Measurements from ENCODE around the gene PFKFB1. TPM values are rescaled to one million over a fixed set of nuclear protein-coding genes. Genes with fewer than 3 reads are reported as not detected.

The PFKFB1 gene
- total and polyA plus RNA-seq, 2 of the 13 experiments (the other 11 are each of a cell fraction or from before 2014, with no cell fraction given): 1.5 to 2.9 TPM

- TF ChIP-seq ZNF264 (CRISPR knock-in tag; IDR thresholded peaks at IDR 0.05): no peak
- TF ChIP-seq THAP11 (CRISPR knock-in tag; IDR thresholded peaks at IDR 0.05): peak; percentile 72
- no peak for TF ChIP-seq ZNF253 (CRISPR knock-in tag; IDR thresholded peaks at IDR 0.05; ENCODE audit: borderline replicate concordance)
- TF ChIP-seq ZNF160 (CRISPR knock-in tag; IDR thresholded peaks at IDR 0.05): no peak
- TF ChIP-seq PHB2 (IDR thresholded peaks at IDR 0.05; ENCODE audit: partially characterized antibody): no peak
- TF ChIP-seq TFDP1 (CRISPR knock-in tag; IDR thresholded peaks at IDR 0.05; ENCODE audit: borderline replicate concordance): 0 out of 2 replicates have a peak, but pooled peaks have one; percentile 52
- no peak for TF ChIP-seq ZNF83 (CRISPR knock-in tag; IDR thresholded peaks at IDR 0.05; ENCODE audit: borderline replicate concordance)
- TF ChIP-seq CREB1 (IDR thresholded peaks at IDR 0.05): no peak
- peak; percentile 82 for TF ChIP-seq CREB1 (CRISPR knock-in tag; IDR thresholded peaks at IDR 0.05)
- TF ChIP-seq ZBTB25 (CRISPR knock-in tag; IDR thresholded peaks at IDR 0.05): no peak
- no peak for TF ChIP-seq ZNF577 (CRISPR knock-in tag; IDR thresholded peaks at IDR 0.05; ENCODE audit: borderline replicate concordance, low read depth)
- TF ChIP-seq POLR2AphosphoS2 (IDR thresholded peaks at IDR 0.05; ENCODE audit: low read depth, low read length): no peak
- TF ChIP-seq MAX (IDR thresholded peaks at IDR 0.05): 0 out of 2 replicates have a peak, but pooled peaks have one; percentile 22
- no peak for TF ChIP-seq ZNF629 (CRISPR knock-in tag; conservative IDR thresholded peaks at IDR 0.05)
- TF ChIP-seq ZBTB40 (IDR thresholded peaks at IDR 0.05): no peak
- TF ChIP-seq ZBTB40 (CRISPR knock-in tag; IDR thresholded peaks at IDR 0.05): no peak
- TF ChIP-seq, protein P1, sequence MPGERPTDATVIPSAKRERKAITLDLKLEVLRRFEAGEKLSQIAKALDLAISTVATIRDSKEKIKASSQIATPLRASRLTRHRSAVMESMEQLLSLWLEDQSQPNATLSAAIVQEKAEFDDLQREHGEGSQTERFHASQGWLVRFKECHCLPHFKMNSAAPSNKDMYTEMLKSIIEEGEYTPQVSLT (CRISPR knock-in tag; IDR thresholded peaks at IDR 0.05; ENCODE audit: borderline replicate concordance, low read depth): no peak
- no peak for TF ChIP-seq ADNP (CRISPR knock-in tag; IDR thresholded peaks at IDR 0.05)
Measured at GRCh38 chrX:54999717-55000598, 6.0 kb upstream of the PFKFB1 start, which contains the start of gene APEX2 (continued).

Data from HepG2 (cell line).